Measurements from ENCODE around the gene LMAN2.
"Not testable (repeated sequence)": the region's sequence is repeated elsewhere in the genome, so short reads cannot be mapped to it uniquely, and the experiment has no call there.

Gene LMAN2

DNA sequence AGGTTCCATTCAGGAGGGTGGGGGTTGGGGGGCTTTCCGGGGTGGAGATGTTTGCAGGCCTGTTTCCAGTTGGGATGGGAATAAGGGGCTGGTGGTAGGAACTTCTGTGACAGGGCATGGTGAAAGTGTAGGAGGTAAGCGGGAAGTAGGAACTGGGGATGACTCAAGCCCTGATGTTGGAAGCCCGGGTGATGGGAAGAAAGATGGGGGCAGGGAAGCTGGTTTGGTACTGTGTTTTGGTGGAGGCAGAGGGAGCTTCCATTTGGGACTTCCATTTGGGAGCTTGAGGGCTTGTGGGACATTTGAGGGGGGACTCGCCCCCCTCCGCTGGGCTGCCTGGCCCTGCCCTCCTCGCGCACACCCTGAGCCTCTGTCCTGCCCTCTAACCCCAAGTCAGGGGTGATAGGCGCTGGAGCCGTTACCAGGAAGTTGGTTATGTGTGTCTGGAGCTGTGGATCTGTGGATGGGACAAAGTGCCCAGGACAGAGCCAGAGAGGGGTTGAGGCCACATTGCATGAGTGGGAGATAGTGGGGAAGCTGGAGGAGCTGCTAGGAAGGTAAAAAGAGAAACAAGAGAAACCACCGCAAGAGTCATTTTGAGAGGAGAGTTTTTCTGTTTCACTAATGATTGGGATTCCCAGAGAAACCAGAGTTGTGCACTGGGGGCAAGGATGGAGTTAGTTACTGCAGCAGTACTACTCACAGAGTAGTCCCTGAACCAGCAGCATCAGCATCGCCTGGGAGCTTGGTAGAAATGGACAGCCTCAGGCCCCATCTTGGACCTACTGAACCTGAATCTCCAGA lies 12.9 kb upstream of the LMAN2 start:
- DNase-seq, result peak; percentile 44 to 63

DNA sequence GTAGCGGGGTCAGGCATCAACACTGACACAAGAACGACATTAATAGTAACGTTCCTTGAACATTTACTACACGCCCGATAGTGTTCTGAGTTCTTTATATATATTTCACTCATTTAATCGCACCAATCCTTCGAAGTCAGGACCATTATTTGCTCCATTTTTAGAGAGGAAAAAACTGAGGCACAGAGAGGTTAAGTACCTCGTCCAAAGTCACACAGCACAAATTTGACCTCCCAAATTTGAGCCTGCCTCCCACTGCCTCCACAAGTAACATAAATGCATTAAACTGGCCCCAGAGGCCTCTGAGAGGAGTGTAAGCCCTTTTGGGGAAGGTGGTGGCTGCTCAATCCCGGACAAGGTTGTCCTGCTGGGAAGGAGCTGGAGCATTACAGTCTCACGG lies 12.1 kb upstream of the LMAN2 start:
- DNase-seq, result no peak

GRCh38 chr5:177362610-177363507 lies 11.4 kb upstream of the LMAN2 start:
- DNase-seq, result peak; percentile 49 to 64

DNA sequence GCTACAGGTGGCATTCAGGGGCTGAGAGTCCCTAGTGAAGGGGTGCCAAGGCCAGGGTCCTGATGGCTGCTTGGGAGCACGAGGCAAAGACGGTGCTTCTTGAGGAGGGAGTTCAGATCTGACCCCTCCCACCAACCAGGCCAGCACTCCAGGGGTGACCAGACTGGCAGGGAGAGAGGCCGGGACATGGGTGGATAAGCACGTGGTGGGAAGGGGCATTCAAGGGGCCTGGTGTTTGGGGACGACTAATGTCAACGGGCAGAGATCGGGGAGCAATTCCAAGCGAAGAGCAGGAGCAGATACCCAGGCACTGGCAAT lies 10.8 kb upstream of the LMAN2 start:
- DNase-seq, result no peak

DNA sequence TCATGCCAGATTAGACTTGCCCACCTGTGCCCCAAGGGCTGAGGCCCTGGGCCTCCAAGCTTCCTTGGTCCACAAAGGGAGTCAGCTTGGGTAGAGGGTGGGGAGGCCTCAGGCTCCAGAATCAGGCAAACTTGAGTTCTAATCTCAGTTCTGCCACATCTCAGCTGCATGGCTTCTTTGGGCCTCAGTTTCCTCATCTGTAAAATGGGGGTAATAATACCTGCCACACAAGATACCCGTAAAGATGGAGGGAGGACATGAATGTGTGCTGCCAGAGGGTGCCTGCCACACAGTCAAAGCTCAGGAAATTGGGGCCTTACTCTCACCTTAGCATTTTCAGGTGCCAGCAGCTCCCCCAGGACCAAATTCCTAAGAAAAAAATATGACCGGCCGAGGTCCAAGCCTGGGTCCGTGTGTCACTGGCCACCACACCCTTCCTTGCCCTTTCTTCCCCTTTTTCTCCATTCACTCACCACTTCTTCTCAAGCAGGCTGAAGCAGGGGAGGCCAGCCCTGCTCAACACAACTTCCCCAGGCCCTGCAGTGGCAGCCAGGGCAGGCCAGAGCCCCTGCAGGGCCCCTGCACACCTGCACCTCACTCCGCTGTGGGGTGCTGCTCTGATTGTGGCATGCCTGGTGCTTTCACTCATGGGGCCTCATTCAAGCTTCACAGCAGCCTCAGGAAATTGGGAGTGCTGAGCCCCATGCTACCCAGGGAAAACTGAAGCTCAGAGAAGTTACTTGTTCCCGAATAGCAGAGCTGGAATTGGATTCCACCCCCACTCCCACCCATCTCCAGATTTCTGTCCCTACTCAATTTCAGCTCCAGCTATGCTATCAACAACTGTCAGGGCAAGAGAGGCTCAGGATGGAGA lies 10.2 kb upstream of the LMAN2 start:
- peak; percentile 23 to 51 for DNase-seq

DNA sequence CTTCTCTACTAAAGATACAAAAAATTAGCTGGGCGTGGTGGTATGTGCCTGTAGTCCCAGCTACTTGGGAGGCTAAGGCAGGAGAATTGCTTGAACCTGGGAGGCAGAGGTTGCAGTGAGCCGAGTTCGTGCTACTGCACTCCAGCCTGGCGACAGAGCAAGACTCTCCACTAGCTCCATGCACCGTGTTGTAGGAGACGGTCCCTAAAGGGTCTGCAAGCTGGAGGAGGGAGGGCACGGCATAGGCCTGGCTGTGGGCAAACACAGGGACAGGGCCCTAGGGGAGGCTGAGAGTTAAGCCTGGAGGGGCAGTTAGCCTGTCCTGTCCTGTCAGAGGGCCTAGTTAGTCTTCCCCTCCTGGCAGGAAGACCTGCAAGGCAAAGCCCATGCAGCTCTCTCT lies 9.3 kb upstream of the LMAN2 start:
- not testable (repeated sequence) for DNase-seq

- no peak for DNase-seq
Observed at GRCh38 chr5:177359860-177360259, 8.4 kb upstream of the LMAN2 start.

- DNase-seq, result no peak
Observed at GRCh38 chr5:177359451-177359851, 8.0 kb upstream of the LMAN2 start.

DNA sequence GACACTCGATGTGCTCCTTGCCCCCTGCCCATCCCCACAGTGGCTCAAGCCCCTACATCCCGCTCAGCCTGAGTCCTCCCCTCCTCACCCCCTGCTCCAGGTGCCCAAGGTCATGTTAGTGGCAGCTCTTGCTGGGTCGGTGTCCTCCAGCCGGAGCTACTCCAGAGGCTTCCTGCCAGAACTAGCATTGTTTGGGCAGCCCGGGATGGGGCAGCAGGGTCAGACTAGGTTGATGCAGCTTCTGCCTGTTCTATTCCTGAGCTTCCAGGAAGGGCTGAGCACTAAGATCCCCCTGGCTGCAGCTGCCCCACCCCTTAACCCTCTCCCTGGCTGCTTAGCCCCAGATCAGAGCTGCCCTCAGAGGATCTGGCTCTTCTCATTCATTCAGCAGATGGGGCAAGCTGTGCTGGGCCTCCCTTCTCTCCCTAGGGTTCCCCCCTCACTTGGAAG lies 6.9 kb upstream of the LMAN2 start:
- no peak for DNase-seq

DNA sequence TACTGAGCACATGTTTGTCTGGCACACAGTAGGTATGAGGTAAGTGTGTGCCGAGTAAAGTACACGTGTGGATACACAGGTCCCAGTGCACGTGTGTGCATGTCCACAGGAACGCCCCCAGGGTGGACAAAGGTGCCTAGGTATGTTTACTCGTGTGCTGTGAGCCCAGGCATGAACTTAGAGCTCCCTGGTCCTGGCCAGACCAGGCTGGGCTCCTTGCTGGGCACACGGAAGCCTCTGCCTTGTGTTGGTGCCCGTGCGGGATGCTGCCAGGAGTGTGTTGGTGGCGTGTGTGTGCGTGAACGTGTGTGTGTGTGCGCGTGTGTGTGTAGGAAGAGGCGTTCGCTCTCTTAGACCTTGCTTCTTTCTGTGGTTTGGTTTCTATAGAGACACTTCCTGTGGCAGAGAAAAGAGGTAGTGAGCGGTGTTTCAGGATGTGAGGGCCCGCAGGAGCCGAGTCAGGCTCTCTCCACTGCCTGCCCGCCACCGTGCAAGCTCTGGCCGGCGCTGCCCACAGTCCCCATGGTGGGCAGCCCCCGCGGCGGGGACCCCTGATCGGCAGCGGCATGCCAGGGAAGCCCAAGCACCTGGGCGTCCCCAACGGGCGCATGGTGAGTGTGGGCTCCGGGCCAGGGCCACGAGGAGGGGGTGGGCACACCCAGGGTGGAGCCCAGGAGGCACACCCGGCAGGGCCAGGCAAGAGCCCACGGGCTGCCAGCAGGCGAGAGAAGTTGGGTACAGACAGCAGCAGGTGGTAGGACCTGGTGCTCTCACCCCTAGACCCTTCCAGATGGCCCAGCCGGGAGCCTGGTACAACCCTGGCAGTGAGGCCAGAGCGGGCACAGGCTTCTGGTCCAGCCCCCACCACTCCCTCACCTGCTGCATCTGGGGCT lies 6.2 kb upstream of the LMAN2 start, which contains the start of gene RGS14:
TSS of gene RGS14 (plus strand) at position 466 of the 893 bp plus-strand sequence. CDS start at position 567, 101 bp downstream.
- DNase-seq, result peak; percentile 75 to 78

DNA sequence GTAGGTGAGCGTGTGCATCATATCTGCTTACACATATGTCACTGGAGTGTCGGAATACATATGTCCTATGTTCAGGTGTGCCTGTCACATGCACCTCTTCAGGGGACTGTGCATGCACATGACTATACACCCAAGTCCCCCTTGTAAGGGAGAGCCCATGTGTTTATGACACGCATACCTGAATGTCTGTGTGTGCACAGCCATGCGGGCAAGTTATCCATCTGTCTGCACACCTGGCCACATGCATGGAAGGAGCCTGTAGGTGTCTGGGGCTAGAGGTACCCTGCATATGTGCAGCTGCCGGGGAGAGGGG lies 5.6 kb upstream of the LMAN2 start:
- no peak for DNase-seq

DNA sequence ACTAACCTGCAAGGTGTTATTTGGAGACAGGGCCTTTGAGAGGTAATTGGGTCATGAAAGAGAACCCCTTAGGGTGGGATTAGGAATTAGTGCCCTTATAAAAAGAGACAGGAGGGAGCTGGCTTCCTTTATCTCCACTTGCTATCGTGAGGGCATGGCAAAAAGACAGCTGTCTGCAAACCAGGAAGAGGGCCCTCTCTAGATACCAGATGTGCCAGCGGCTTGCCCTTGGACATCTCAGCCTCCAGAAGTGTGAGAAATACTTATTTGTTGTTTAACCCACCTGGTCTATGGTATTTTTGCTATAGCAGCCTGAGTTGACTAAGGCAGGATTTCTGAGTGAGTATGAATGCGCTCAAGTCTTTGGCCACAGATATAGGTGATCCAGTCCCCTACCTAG lies 5.3 kb upstream of the LMAN2 start:
- DNase-seq, result no peak

DNA sequence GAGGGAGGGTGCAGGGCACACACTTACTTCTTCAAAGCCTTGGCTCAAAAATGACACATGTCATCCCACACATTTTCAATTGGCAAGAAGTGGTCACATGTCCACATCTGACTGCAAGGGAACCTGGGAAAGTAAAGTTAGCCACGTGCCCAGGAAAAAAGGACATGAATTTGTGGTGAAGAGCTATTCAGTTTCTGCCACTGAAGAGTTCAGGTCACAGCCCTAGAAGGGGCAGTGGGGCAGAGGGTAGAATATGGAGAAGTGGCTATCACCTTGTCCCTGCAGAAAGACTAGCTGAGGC lies 4.3 kb upstream of the LMAN2 start:
- DNase-seq, result peak; percentile 23 to 38

- no peak for DNase-seq
Observed at GRCh38 chr5:177355162-177355867, 3.8 kb upstream of the LMAN2 start.

GRCh38 chr5:177354711-177355110 lies 3.2 kb upstream of the LMAN2 start:
- DNase-seq, result peak; percentile 64 to 73

- DNase-seq, result no peak
Observed at GRCh38 chr5:177354256-177354655, 2.8 kb upstream of the LMAN2 start.

GRCh38 chr5:177353093-177353492 lies 1.6 kb upstream of the LMAN2 start:
- peak; percentile 31 to 37 for DNase-seq

DNA sequence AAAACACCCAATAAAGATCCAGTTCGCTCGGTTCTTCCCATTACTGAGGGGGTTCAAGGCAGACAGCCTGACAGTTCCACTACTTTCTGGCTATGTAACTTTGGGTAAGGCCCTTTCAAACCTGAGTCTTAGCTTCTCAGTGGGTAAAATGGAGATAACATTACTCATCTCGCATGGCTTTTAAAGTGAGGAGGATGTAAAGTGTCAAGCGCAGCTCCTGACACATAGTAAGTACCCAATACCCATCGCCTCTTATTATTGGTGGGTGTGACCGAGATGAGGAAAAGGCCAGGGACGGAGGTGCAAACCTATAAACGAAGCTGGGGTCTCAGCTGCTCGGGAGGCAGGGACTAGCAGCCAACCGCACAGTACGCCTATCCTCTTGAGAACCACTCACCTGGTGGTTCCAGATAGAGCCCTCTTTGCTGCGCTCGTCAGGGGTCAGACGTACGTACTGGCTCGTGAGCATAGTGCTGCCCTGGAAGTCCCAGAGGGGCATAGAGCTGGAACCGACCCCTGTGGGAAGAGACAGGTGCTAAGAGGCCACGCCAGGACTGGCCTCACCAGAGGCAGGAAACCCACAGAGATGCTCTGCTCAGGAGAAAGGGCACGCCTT lies 584 bp downstream of the LMAN2 start:
- DNase-seq, result no peak

GRCh38 chr5:177349762-177350161 lies 1.7 kb downstream of the LMAN2 start:
- no peak for DNase-seq

DNA sequence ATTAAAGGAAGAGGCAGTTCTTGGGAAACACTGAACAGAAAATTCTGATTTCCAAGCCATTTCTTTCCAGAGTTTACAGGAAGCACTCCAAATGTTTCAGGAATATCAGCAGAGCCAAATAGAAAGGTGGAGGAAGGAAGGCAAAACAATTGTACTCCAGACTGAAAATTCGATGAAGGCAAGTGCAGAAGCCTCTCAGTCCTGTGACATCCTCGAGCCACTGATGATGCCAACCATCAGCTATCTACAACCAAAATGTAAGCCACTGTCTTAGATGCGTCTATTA lies 2.2 kb downstream of the LMAN2 start:
- DNase-seq, result no peak

GRCh38 chr5:177347699-177348098 lies 3.8 kb downstream of the LMAN2 start:
- no peak for DNase-seq
